ENCODE measurements around the gene TNFRSF1B. TPM values are rescaled to one million over a fixed set of nuclear protein-coding genes. Genes with fewer than 3 reads are reported as not detected.
"Not testable (repeated sequence)": the region's sequence is repeated elsewhere in the genome, so short reads cannot be mapped to it uniquely, and the experiment has no call there.

TNFRSF1B gene
- total RNA-seq, 1 donor from 2014 or later, result 98.6 TPM

- Mint-ChIP-seq H3K27me3 (no peaks in the 10 kb centered on the region), H3K4me3 (no peak overlapping the region), H3K36me3 (ENCODE audit: low read depth) (no peaks in the 10 kb centered on the region), H3K9me3 (no peaks in the 10 kb centered on the region), H3K27ac (no peak overlapping the region), H3K4me1 (peaks cover 19% of the 10 kb centered on the region)
- ChIA-PET CTCF (interaction anchor here (1.0 to 3.2 kb wide), 3 partner anchors 8 to 90 kb away, joined by 3 to 15 read pairs (median 3); no protein-coding TSS in a partner anchor), POLR2A (interaction anchor here (0.5 to 0.9 kb wide), 2 partner anchors 261 to 307 kb away, joined by 3 to 4 read pairs; no protein-coding TSS in a partner anchor)
- ATAC-seq (ENCODE audit: low read depth), result no peak
- no peak for DNase-seq
- intact Hi-C loops (cut with micrococcal nuclease), result no loop called here
- TF ChIP-seq, protein P1, sequence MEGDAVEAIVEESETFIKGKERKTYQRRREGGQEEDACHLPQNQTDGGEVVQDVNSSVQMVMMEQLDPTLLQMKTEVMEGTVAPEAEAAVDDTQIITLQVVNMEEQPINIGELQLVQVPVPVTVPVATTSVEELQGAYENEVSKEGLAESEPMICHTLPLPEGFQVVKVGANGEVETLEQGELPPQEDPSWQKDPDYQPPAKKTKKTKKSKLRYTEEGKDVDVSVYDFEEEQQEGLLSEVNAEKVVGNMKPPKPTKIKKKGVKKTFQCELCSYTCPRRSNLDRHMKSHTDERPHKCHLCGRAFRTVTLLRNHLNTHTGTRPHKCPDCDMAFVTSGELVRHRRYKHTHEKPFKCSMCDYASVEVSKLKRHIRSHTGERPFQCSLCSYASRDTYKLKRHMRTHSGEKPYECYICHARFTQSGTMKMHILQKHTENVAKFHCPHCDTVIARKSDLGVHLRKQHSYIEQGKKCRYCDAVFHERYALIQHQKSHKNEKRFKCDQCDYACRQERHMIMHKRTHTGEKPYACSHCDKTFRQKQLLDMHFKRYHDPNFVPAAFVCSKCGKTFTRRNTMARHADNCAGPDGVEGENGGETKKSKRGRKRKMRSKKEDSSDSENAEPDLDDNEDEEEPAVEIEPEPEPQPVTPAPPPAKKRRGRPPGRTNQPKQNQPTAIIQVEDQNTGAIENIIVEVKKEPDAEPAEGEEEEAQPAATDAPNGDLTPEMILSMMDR (IDR thresholded peaks at IDR 0.05), result no peak
Measured at GRCh38 chr1:12215118-12215961, 48.5 kb downstream of the TNFRSF1B start.

- ChIA-PET CTCF (interaction anchor here (2.3 kb wide), 1 partner anchor 9 kb away, joined by 7 read pairs; no protein-coding TSS in a partner anchor), POLR2A (no interaction called here)
- no peak for DNase-seq
- TF ChIP-seq, protein P1 (IDR thresholded peaks at IDR 0.05), result no peak
- intact Hi-C loops (cut with micrococcal nuclease), result no loop called here
- peaks cover 3% of the 10 kb centered on the region for H3K36me3 Mint-ChIP-seq (ENCODE audit: low read depth)
- ATAC-seq (ENCODE audit: low read depth), result no peak
- no peak overlapping the region for H3K27ac Mint-ChIP-seq
- H3K27me3 Mint-ChIP-seq, result no peaks in the 10 kb centered on the region
- H3K4me1 Mint-ChIP-seq, result no peaks in the 10 kb centered on the region
- peaks cover 9% of the 10 kb centered on the region for H3K9me3 Mint-ChIP-seq
- H3K4me3 Mint-ChIP-seq, result no peak overlapping the region
Measured at GRCh38 chr1:12219800-12220199, 53.0 kb downstream of the TNFRSF1B start.

- no peak for ATAC-seq (ENCODE audit: low read depth)
- H3K27ac Mint-ChIP-seq, result no peak overlapping the region
- H3K36me3 Mint-ChIP-seq (ENCODE audit: low read depth), result peaks cover 3% of the 10 kb centered on the region
- no peaks in the 10 kb centered on the region for H3K27me3 Mint-ChIP-seq
- H3K4me1 Mint-ChIP-seq, result no peaks in the 10 kb centered on the region
- ChIA-PET POLR2A (no interaction called here), CTCF (interaction anchor here (2.3 to 2.5 kb wide), 2 partner anchors 8 to 96 kb away, joined by 5 to 7 read pairs; no protein-coding TSS in a partner anchor)
- intact Hi-C loops (cut with micrococcal nuclease), result no loop called here
- no peak for DNase-seq
- no peak overlapping the region for H3K4me3 Mint-ChIP-seq
- TF ChIP-seq, protein P1 (IDR thresholded peaks at IDR 0.05), result no peak
- peaks cover 9% of the 10 kb centered on the region for H3K9me3 Mint-ChIP-seq
Measured at GRCh38 chr1:12220890-12221289, 54.1 kb downstream of the TNFRSF1B start.

GRCh38 chr1:12222700-12223099 lies 55.9 kb downstream of the TNFRSF1B start:
- H3K9me3 Mint-ChIP-seq; ATAC-seq (ENCODE audit: low read depth); H3K36me3 Mint-ChIP-seq (ENCODE audit: low read depth); intact Hi-C loops (cut with micrococcal nuclease); H3K4me3 Mint-ChIP-seq; H3K27ac Mint-ChIP-seq; H3K27me3 Mint-ChIP-seq; DNase-seq; H3K4me1 Mint-ChIP-seq; POLR2A ChIA-PET: not testable (repeated sequence)
- CTCF ChIA-PET, result interaction anchor here (2.5 kb wide), 1 partner anchor 98 kb away, joined by 5 read pairs; no protein-coding TSS in a partner anchor

DNA sequence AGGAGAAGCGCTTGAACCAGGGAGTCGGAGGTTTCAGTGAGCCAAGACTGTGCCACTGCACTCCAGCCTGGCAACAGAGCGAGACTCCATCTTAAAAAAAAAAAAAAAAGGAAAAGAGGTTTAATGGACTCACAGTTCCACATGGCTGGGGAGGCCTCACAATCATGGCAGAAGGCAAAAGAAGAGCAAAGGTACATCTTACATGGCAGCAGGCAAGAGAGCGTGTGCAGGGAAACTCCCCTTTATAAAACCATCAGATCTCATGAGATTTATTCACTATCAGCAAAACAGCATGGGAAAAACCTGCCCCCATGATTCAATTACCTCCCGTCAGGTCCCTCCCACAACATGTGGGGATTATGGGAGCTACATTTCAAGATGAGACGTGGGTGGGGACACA lies 57.3 kb downstream of the TNFRSF1B start:
- H3K4me3 Mint-ChIP-seq; intact Hi-C loops (cut with micrococcal nuclease); H3K36me3 Mint-ChIP-seq (ENCODE audit: low read depth); H3K9me3 Mint-ChIP-seq; DNase-seq; H3K4me1 Mint-ChIP-seq; ATAC-seq (ENCODE audit: low read depth); H3K27me3 Mint-ChIP-seq; H3K27ac Mint-ChIP-seq: not testable (repeated sequence)
- ChIA-PET CTCF (interaction anchor here (1.3 kb wide), 1 partner anchor 99 kb away, joined by 3 read pairs; no protein-coding TSS in a partner anchor), POLR2A (interaction anchor here (0.8 kb wide), 1 partner anchor 15 kb away, joined by 8 read pairs; no protein-coding TSS in a partner anchor)

GRCh38 chr1:12228979-12229378 lies 62.2 kb downstream of the TNFRSF1B start:
- DNase-seq (no peak), ATAC-seq (ENCODE audit: low read depth) (no peak)
- ChIA-PET CTCF (interaction anchor here (1.3 to 1.6 kb wide), 2 partner anchors 9 to 104 kb away, joined by 4 to 7 read pairs; no protein-coding TSS in a partner anchor), POLR2A (interaction anchor here (1.1 to 3.6 kb wide), 2 partner anchors 19 to 321 kb away, joined by 5 to 13 read pairs; no protein-coding TSS in a partner anchor)
- H3K36me3 Mint-ChIP-seq (ENCODE audit: low read depth), result peaks cover 2% of the 10 kb centered on the region
- peak overlapping the region; percentile 69 for H3K4me3 Mint-ChIP-seq
- TF ChIP-seq, protein P1 (IDR thresholded peaks at IDR 0.05), result no peak
- H3K27me3 Mint-ChIP-seq, result peaks cover 3% of the 10 kb centered on the region
- intact Hi-C loops (cut with micrococcal nuclease), result loop anchor here (1.0 kb wide), 1 partner anchor 19 kb away; no protein-coding TSS in a partner anchor
- H3K27ac Mint-ChIP-seq, result no peak overlapping the region
- peaks cover 19% of the 10 kb centered on the region for H3K4me1 Mint-ChIP-seq
- H3K9me3 Mint-ChIP-seq, result peaks cover 3% of the 10 kb centered on the region
